Measurements from ENCODE around the gene ZBTB42. TPM values are rescaled to one million over a fixed set of nuclear protein-coding genes. Genes with fewer than 3 reads are reported as not detected.
"Not testable (repeated sequence)": the region's sequence is repeated elsewhere in the genome, so short reads cannot be mapped to it uniquely, and the experiment has no call there.

ZBTB42 gene
- total RNA-seq, 6 donors from 2014 or later: 13.9 to 24.8 (median 20.9) TPM

DNA sequence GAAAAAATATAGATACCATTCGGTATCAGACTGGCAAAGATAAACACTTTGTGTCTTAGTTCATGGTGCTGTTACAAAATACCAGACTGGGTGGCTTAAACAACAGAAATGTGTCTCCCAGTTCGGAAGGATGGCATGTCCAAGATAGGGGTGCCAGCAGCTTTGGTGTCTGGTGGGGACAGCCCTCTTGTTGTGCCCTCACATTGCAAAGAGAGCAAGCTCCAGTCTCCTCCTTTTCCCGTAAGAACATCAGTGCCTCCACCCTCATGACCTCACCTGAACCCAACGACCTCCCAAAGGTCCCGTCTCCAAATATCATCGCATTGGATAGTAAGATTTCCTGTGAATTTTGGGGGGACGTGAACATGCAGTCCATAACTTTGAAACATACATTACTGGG is 12.4 kb downstream of the ZBTB42 start:
- Histone ChIP-seq H3K9me3 (no peaks in the 10 kb centered on the region), H3K4me1 (peaks cover 18 to 30% (median 21%) of the 10 kb centered on the region in 4 donors), H3K27ac (no peak overlapping the region), H3K36me3 (no peaks in the 10 kb centered on the region), H3K4me3 (no peak overlapping the region), H3K27me3 (no peaks in the 10 kb centered on the region)
- ATAC-seq (ENCODE audit: low FRiP score in 2 of 2) (no peak), DNase-seq (no peak)
- 90 to 91% methylated on average over 7 of the region's 7 CpGs for WGBS, 2 donors
- no peak for TF ChIP-seq POLR2A (IDR thresholded peaks at IDR 0.05)
- no peak for TF ChIP-seq EP300 (IDR thresholded peaks at IDR 0.05)
- no peak for TF ChIP-seq POLR2AphosphoS5 (IDR thresholded peaks at IDR 0.05)
- TF ChIP-seq, protein P1, sequence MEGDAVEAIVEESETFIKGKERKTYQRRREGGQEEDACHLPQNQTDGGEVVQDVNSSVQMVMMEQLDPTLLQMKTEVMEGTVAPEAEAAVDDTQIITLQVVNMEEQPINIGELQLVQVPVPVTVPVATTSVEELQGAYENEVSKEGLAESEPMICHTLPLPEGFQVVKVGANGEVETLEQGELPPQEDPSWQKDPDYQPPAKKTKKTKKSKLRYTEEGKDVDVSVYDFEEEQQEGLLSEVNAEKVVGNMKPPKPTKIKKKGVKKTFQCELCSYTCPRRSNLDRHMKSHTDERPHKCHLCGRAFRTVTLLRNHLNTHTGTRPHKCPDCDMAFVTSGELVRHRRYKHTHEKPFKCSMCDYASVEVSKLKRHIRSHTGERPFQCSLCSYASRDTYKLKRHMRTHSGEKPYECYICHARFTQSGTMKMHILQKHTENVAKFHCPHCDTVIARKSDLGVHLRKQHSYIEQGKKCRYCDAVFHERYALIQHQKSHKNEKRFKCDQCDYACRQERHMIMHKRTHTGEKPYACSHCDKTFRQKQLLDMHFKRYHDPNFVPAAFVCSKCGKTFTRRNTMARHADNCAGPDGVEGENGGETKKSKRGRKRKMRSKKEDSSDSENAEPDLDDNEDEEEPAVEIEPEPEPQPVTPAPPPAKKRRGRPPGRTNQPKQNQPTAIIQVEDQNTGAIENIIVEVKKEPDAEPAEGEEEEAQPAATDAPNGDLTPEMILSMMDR (IDR thresholded peaks at IDR 0.05): no peak

DNA sequence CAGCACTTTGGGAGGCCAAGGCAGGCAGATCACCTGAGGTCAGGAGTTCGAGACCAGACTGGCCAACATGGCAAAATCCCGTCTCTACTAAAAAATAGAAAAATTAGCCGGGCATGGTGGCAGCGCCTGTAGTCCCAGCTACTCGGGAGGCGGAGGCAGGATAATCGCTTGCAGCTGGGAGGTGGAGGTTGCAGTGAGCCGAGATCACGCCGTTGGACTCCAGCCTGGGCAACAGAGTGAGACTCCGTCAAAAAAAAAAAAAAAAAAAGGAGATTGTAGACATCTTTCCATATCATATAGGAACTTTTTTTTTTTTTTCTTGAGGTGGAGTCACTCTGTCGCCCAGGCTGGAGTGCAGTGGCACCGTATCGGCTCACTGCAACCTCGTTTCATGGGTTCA is 13.8 kb downstream of the ZBTB42 start:
- DNase-seq: not testable (repeated sequence)

DNA sequence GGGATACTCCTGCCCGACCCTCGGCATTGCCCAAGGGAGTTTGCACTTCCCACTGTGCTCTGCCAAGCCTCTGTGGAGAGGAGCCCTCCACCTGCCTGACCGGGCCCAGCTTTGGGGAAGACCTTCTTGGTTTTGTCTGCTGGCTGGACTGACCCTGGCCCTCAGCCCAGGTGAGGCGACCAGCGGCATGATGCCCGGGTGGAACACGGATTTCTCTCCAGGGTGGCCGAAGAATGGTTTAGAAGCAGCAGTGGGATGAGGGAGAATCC is 15.6 kb downstream of the ZBTB42 start:
- 3 to 4% methylated on average over 7 to 8 of the region's 8 CpGs for WGBS, 2 donors
- no peak for DNase-seq

More for the DNA sequence above, 13.8 kb downstream of the ZBTB42 start:
- H3K4me3 ChIP-seq: peak overlapping the region in 3 of 4 donors; percentile 75 to 95 (median 94)
- H3K36me3 ChIP-seq; ATAC-seq (ENCODE audit: low FRiP score in 2 of 2); H3K9me3 ChIP-seq; H3K27me3 ChIP-seq: not testable (repeated sequence)
- H3K27ac ChIP-seq: peak overlapping the region; percentile 89 to 98 (median 92)
- peaks cover 18 to 30% (median 21%) of the 10 kb centered on the region in 4 donors for H3K4me1 ChIP-seq
- 87 to 88% methylated on average over 15 of the region's 15 CpGs for WGBS, 2 donors

DNA sequence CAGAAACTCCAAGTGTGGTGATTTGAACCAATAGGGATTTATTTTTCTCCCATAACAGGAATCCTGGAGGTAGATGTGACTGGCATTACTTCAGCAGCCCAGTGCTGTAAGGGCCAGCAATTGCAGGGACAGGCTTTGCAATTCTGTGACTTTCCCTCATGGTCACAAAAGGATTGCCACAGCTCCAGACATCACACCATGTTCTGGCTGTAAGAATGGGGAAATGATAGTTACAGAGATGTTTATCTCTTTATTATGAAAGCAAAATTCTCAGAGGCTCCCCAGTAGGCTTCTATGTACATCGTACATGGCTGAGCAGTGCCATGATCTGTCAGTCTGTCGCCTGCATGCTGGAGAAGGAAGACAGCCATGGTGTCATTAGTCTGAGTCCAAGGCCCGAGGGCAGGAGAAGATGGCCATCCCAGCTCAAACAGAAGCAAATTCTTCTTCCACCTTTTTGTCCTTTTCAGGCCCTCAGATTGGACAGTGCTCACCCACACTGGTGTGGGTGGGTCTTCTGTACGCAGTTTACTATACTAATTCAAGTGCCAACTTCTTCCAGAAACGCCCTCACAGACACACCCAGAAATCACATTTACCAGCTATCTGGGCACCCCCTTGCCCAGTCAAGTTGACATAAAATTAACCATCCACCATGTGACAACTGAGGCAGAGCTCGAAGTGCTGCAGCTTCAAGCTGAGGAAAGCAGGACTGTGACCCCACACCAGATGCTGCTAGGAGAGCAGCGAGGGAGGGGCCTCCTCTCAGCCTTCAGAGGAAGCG is 17.2 kb downstream of the ZBTB42 start:
- Histone ChIP-seq H3K27me3 (no peaks in the 10 kb centered on the region), H3K36me3 (no peaks in the 10 kb centered on the region), H3K9me3 (no peaks in the 10 kb centered on the region), H3K27ac (peak overlapping the region in 2 of 4 donors; percentile 44 to 56), H3K4me3 (no peak overlapping the region), H3K4me1 (peaks cover 26 to 44% (median 28%) of the 10 kb centered on the region in 4 donors)
- TF ChIP-seq POLR2A (IDR thresholded peaks at IDR 0.05): no peak
- TF ChIP-seq, protein P1 (IDR thresholded peaks at IDR 0.05): no peak
- no peak for TF ChIP-seq POLR2AphosphoS5 (IDR thresholded peaks at IDR 0.05)
- no peak for TF ChIP-seq EP300 (IDR thresholded peaks at IDR 0.05)
- WGBS, 2 donors: 94 to 98% methylated on average over 5 to 8 of the region's 8 CpGs
- ATAC-seq (ENCODE audit: low FRiP score in 2 of 2) (no peak), DNase-seq (no peak)

More for the DNA sequence above, 15.6 kb downstream of the ZBTB42 start:
- peak overlapping the region; percentile 75 to 95 (median 90) for H3K4me3 ChIP-seq
- no peaks in the 10 kb centered on the region for H3K27me3 ChIP-seq
- H3K9me3 ChIP-seq: no peaks in the 10 kb centered on the region
- TF ChIP-seq POLR2AphosphoS5 (IDR thresholded peaks at IDR 0.05) (no peak), POLR2A (IDR thresholded peaks at IDR 0.05) (no peak), EP300 (IDR thresholded peaks at IDR 0.05) (no peak)
- TF ChIP-seq, protein P1 (IDR thresholded peaks at IDR 0.05): no peak
- peak overlapping the region; percentile 89 to 98 (median 92) for H3K27ac ChIP-seq
- peaks cover 26 to 44% (median 28%) of the 10 kb centered on the region in 4 donors for H3K4me1 ChIP-seq
- no peaks in the 10 kb centered on the region for H3K36me3 ChIP-seq
- ATAC-seq (ENCODE audit: low FRiP score in 2 of 2): peak in 1 of 2 donors; percentile 1

DNA sequence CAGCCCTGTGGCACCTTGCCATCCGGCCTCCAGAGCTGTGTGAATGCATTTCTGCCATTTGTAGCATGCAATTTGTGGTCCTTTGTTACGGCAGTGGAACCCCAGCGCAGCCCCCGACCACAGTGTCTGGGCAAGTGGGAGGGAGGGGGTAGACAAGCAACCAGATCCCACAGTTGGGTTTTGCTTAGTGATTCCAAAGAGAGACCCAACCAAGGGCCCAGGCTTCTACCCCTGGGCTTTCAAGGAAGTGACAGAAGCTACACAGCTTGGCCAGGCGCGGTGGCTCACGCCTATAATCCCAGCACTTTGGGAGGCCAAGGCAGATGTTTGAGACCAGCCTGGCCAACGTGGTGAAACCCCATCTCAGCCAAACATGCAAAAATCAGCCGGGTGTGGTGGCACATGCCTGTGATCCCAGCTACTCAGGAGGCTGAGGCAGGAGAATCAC is 17.8 kb downstream of the ZBTB42 start:
- peak in 1 of 2 donors; percentile 55 for DNase-seq
- no peak overlapping the region for H3K4me3 ChIP-seq
- WGBS, 2 donors: 95 to 100% methylated on average over 3 to 9 of the region's 9 CpGs

More for the DNA sequence above, 17.8 kb downstream of the ZBTB42 start:
- Histone ChIP-seq H3K4me1 (peaks cover 26 to 44% (median 28%) of the 10 kb centered on the region in 4 donors), H3K27me3 (no peaks in the 10 kb centered on the region), H3K36me3 (no peaks in the 10 kb centered on the region), H3K9me3 (no peaks in the 10 kb centered on the region), H3K27ac (peak overlapping the region in 2 of 4 donors; percentile 4 to 23)
- TF ChIP-seq POLR2A (IDR thresholded peaks at IDR 0.05): no peak
- TF ChIP-seq, protein P1 (IDR thresholded peaks at IDR 0.05): no peak
- TF ChIP-seq EP300 (IDR thresholded peaks at IDR 0.05): no peak
- TF ChIP-seq POLR2AphosphoS5 (IDR thresholded peaks at IDR 0.05): no peak
- no peak for ATAC-seq (ENCODE audit: low FRiP score in 2 of 2)
